WTC11 (cell line): ENCODE results near the gene TRMT112. TPM values are rescaled to one million over a fixed set of nuclear protein-coding genes. Genes with fewer than 3 reads are reported as not detected.
A peak's percentile ranks its signal among the peaks of the same experiment; 100 is the strongest.

ENCODE experiments used
- ATAC-seq: fragments of 200-7000 bp; cut with Tn5 transposase; 2 replicates; pipeline ENCODE4 v1.10.0; 2021; ENCODE audit warnings: mild to moderate bottlenecking, moderate library complexity
- CTCF ChIA-PET: fragments of 300-600 bp; sonication (Branson Sonifier 250); formaldehyde crosslinking; loops from one replicate; lab custom pipeline; 2021; ENCODE audit warnings: antibody characterized with exemption; lab: Charles Lee
- POLR2A ChIA-PET: fragments of 350-600 bp; sonication (Branson Sonifier 250); formaldehyde crosslinking; loops from one replicate; lab custom pipeline; 2021; ENCODE audit warnings: antibody characterized with exemption; lab: Charles Lee
- DNase-seq: peaks from one replicate; pipeline ENCODE4 v3.0.0; 2021; ENCODE audit warnings: low spot score
- H3K27ac Mint-ChIP-seq: 2 replicates; pipeline ENCODE4 v1.8.0; 2021; ENCODE audit warnings: mixed read lengths
- H3K27me3 Mint-ChIP-seq: 2 replicates; pipeline ENCODE4 v1.8.0; 2021; ENCODE audit warnings: low read depth, mild to moderate bottlenecking, moderate library complexity, mixed read lengths
- H3K36me3 Mint-ChIP-seq: 2 replicates; pipeline ENCODE4 v1.8.0; 2021; ENCODE audit warnings: mixed read lengths
- H3K4me1 Mint-ChIP-seq: 2 replicates; pipeline ENCODE4 v1.8.0; 2022; ENCODE audit warnings: mixed read lengths
- H3K4me3 Mint-ChIP-seq: 2 replicates; pipeline ENCODE4 v1.8.0; 2021; ENCODE audit warnings: mild to moderate bottlenecking, moderate library complexity, mixed read lengths
- H3K9me3 Mint-ChIP-seq: 2 replicates; pipeline ENCODE4 v1.8.0; 2021; ENCODE audit warnings: mixed read lengths
- CBFB ChIP-seq: sonication (generic); formaldehyde crosslinking; IDR thresholded peaks from 2 replicates; pipeline ENCODE4 v1.8.1; 2022; ENCODE audit warnings: mild to moderate bottlenecking, low read depth, missing genetic modification reagents
- CREB1 ChIP-seq: sonication (generic); formaldehyde crosslinking; IDR thresholded peaks from 2 replicates; pipeline ENCODE4 v1.8.0; 2023; ENCODE audit warnings: mild to moderate bottlenecking, missing genetic modification reagents
- CREM ChIP-seq: sonication (generic); formaldehyde crosslinking; IDR thresholded peaks from 2 replicates; pipeline ENCODE4 v1.8.1; 2022; ENCODE audit warnings: mild to moderate bottlenecking, missing genetic modification reagents, moderate library complexity
- ESRRA ChIP-seq: sonication (generic); formaldehyde crosslinking; IDR thresholded peaks from 2 replicates; pipeline ENCODE4 v1.8.1; 2022; ENCODE audit warnings: mild to moderate bottlenecking, missing genetic modification reagents, borderline replicate concordance
- FOXJ3 ChIP-seq: sonication (generic); formaldehyde crosslinking; IDR thresholded peaks from 2 replicates; pipeline ENCODE4 v1.9.0; 2021; ENCODE audit warnings: missing genetic modification reagents, mild to moderate bottlenecking, borderline replicate concordance
- GABPB1 ChIP-seq: sonication (generic); formaldehyde crosslinking; IDR thresholded peaks from 2 replicates; pipeline ENCODE4 v1.8.1; 2023; ENCODE audit warnings: mild to moderate bottlenecking, missing genetic modification reagents
- GTF2I ChIP-seq: fragments of 250-450 bp; sonication (Bioruptor Pico); conservative IDR thresholded peaks from 2 replicates; pipeline ENCODE4 v1.4.0; 2021; ENCODE audit warnings: mild to moderate bottlenecking
- JAZF1 ChIP-seq: fragments of 250-450 bp; sonication (Bioruptor Pico); IDR thresholded peaks from 2 replicates; pipeline ENCODE4 v1.9.0; 2021; ENCODE audit warnings: moderate library complexity, mild to moderate bottlenecking, inconsistent platforms
- JUN ChIP-seq: sonication (generic); formaldehyde crosslinking; IDR thresholded peaks from 2 replicates; pipeline ENCODE4 v1.8.0; 2023; ENCODE audit warnings: mild to moderate bottlenecking, missing genetic modification reagents
- KAT7 ChIP-seq: sonication (generic); formaldehyde crosslinking; IDR thresholded peaks from 2 replicates; pipeline ENCODE4 v1.8.1; 2023; ENCODE audit warnings: missing genetic modification reagents, mild to moderate bottlenecking, borderline replicate concordance
- MXD4 ChIP-seq: fragments of 250-450 bp; sonication (Bioruptor Pico); IDR thresholded peaks from 2 replicates; pipeline ENCODE4 v1.8.0; 2021; ENCODE audit warnings: mild to moderate bottlenecking, moderate library complexity, borderline replicate concordance
- SMAD4 ChIP-seq: sonication (generic); formaldehyde crosslinking; IDR thresholded peaks from 2 replicates; pipeline ENCODE4 v1.8.0; 2022; ENCODE audit warnings: mild to moderate bottlenecking, missing genetic modification reagents
- TCF7 ChIP-seq: sonication (generic); formaldehyde crosslinking; IDR thresholded peaks from 2 replicates; pipeline ENCODE4 v1.8.0; 2022; ENCODE audit warnings: mild to moderate bottlenecking, low read depth, missing genetic modification reagents, moderate library complexity
- TEAD4 ChIP-seq: sonication (generic); formaldehyde crosslinking; IDR thresholded peaks from 2 replicates; pipeline ENCODE4 v1.8.0; 2022; ENCODE audit warnings: mild to moderate bottlenecking, missing genetic modification reagents
- TP53 ChIP-seq: sonication (generic); formaldehyde crosslinking; IDR thresholded peaks from 2 replicates; pipeline ENCODE4 v1.8.1; 2023; ENCODE audit warnings: mild to moderate bottlenecking, missing genetic modification reagents
- ZBTB21 ChIP-seq: sonication (generic); formaldehyde crosslinking; IDR thresholded peaks from 2 replicates; pipeline ENCODE4 v1.8.1; 2023; ENCODE audit warnings: mild to moderate bottlenecking, missing genetic modification reagents, borderline replicate concordance
- ZNF317 ChIP-seq: sonication (generic); formaldehyde crosslinking; IDR thresholded peaks from 2 replicates; pipeline ENCODE4 v1.8.1; 2023; ENCODE audit warnings: low read depth, mild to moderate bottlenecking, moderate library complexity, missing genetic modification reagents, borderline replicate concordance
- total RNA-seq: library from RNA; stranded (reverse); gene quantifications from 3 replicates; pipeline ENCODE4 v1.2.3, GENCODE V29; 2021
- TF ChIP-seq, protein P1 (sequence below): fragments of 200-600 bp; IDR thresholded peaks from 2 replicates; pipeline ENCODE4 v1.8.0; 2022; ENCODE audit warnings: antibody characterized with exemption
- TF ChIP-seq, protein P2 (sequence below): sonication (generic); formaldehyde crosslinking; IDR thresholded peaks from 2 replicates; pipeline ENCODE4 v1.8.1; 2023; ENCODE audit warnings: mild to moderate bottlenecking, missing genetic modification reagents
- TF ChIP-seq, protein P3 (sequence below): fragments of 250-450 bp; sonication (Bioruptor Pico); IDR thresholded peaks from 2 replicates; pipeline ENCODE4 v1.8.0; 2021; ENCODE audit warnings: mild to moderate bottlenecking
- TF ChIP-seq, protein P4 (sequence below): fragments of 250-450 bp; sonication (Bioruptor Pico); conservative IDR thresholded peaks from 2 replicates; pipeline ENCODE4 v1.9.0; 2021; ENCODE audit warnings: mild to moderate bottlenecking
- TF ChIP-seq, protein P5 (sequence below): sonication (generic); formaldehyde crosslinking; IDR thresholded peaks from 2 replicates; pipeline ENCODE4 v1.8.1; 2022; ENCODE audit warnings: mild to moderate bottlenecking, moderate library complexity, missing genetic modification reagents
- TF ChIP-seq, protein P6 (sequence below): sonication (generic); formaldehyde crosslinking; IDR thresholded peaks from 2 replicates; pipeline ENCODE4 v1.8.1; 2022; ENCODE audit warnings: low read depth, missing genetic modification reagents, borderline replicate concordance
- TF ChIP-seq, protein P7 (sequence below): sonication (generic); formaldehyde crosslinking; IDR thresholded peaks from 2 replicates; pipeline ENCODE4 v1.8.1; 2022; ENCODE audit warnings: mild to moderate bottlenecking, missing genetic modification reagents, moderate library complexity, borderline replicate concordance

TRMT112 gene
- total RNA-seq, 1 experiment from 2014 or later, result 285 TPM

DNA sequence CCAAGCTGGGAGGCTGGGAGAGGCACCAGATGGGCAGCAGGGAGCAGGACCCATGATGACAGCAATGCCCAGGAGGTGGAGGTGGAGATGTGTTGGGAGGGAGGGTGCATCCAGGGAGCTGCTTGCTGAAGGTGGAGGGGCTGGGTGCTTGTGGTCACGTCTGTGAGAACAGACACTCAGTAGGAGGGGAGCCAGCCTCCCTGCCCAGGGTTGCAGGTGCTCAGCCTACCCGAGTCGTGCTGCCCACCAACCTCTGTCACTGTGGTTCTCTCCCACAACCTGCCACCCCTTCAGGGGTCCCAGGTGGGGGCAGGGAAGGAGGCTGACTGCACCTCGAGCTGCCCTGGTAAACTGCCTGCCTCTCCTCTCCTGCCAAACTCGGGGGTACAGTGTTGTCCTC is 6.0 kb upstream of the TRMT112 start:
- Mint-ChIP-seq H3K4me3 (no peak overlapping the region), H3K27ac (peak overlapping the region; percentile 77; the same call in 1 of the 2 replicates), H3K36me3 (peaks cover 15% of the 10 kb centered on the region), H3K4me1 (peaks cover 13% of the 10 kb centered on the region), H3K9me3 (0 out of 2 replicates have a peak, but pooled peaks cover 3% of the 10 kb centered on the region), H3K27me3 (peaks cover 9% of the 10 kb centered on the region; the same call in 1 of the 2 replicates)
- no peak for DNase-seq
- ChIA-PET CTCF (interaction anchor here (1.9 to 4.9 kb wide), 3 partner anchors 8 to 32 kb away, joined by 10 to 48 read pairs (median 38); no protein-coding TSS in a partner anchor), POLR2A (interaction anchor here (2.9 kb wide), 1 partner anchor 18 kb away, joined by 11 read pairs; no protein-coding TSS in a partner anchor)
- ATAC-seq, result no peak
- TF ChIP-seq, protein P1, sequence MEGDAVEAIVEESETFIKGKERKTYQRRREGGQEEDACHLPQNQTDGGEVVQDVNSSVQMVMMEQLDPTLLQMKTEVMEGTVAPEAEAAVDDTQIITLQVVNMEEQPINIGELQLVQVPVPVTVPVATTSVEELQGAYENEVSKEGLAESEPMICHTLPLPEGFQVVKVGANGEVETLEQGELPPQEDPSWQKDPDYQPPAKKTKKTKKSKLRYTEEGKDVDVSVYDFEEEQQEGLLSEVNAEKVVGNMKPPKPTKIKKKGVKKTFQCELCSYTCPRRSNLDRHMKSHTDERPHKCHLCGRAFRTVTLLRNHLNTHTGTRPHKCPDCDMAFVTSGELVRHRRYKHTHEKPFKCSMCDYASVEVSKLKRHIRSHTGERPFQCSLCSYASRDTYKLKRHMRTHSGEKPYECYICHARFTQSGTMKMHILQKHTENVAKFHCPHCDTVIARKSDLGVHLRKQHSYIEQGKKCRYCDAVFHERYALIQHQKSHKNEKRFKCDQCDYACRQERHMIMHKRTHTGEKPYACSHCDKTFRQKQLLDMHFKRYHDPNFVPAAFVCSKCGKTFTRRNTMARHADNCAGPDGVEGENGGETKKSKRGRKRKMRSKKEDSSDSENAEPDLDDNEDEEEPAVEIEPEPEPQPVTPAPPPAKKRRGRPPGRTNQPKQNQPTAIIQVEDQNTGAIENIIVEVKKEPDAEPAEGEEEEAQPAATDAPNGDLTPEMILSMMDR, result no peak
- TF ChIP-seq ZNF317 (CRISPR knock-in tag), result no peak
- TF ChIP-seq MXD4, result no peak
- TF ChIP-seq, protein P2, sequence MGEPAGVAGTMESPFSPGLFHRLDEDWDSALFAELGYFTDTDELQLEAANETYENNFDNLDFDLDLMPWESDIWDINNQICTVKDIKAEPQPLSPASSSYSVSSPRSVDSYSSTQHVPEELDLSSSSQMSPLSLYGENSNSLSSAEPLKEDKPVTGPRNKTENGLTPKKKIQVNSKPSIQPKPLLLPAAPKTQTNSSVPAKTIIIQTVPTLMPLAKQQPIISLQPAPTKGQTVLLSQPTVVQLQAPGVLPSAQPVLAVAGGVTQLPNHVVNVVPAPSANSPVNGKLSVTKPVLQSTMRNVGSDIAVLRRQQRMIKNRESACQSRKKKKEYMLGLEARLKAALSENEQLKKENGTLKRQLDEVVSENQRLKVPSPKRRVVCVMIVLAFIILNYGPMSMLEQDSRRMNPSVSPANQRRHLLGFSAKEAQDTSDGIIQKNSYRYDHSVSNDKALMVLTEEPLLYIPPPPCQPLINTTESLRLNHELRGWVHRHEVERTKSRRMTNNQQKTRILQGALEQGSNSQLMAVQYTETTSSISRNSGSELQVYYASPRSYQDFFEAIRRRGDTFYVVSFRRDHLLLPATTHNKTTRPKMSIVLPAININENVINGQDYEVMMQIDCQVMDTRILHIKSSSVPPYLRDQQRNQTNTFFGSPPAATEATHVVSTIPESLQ (CRISPR knock-in tag), result no peak
- no peak for TF ChIP-seq SMAD4 (CRISPR knock-in tag)
- TF ChIP-seq JUN (CRISPR knock-in tag), result no peak
- no peak for TF ChIP-seq CREM (CRISPR knock-in tag)
- TF ChIP-seq KAT7, result no peak
- no peak for TF ChIP-seq ZBTB21
- TF ChIP-seq, protein P3, sequence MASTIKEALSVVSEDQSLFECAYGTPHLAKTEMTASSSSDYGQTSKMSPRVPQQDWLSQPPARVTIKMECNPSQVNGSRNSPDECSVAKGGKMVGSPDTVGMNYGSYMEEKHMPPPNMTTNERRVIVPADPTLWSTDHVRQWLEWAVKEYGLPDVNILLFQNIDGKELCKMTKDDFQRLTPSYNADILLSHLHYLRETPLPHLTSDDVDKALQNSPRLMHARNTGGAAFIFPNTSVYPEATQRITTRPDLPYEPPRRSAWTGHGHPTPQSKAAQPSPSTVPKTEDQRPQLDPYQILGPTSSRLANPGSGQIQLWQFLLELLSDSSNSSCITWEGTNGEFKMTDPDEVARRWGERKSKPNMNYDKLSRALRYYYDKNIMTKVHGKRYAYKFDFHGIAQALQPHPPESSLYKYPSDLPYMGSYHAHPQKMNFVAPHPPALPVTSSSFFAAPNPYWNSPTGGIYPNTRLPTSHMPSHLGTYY (CRISPR knock-in tag), result no peak
- TF ChIP-seq FOXJ3 (CRISPR knock-in tag), result no peak
- TF ChIP-seq TEAD4 (CRISPR knock-in tag), result no peak
- no peak for TF ChIP-seq GABPB1 (CRISPR knock-in tag)
- TF ChIP-seq, protein P4, sequence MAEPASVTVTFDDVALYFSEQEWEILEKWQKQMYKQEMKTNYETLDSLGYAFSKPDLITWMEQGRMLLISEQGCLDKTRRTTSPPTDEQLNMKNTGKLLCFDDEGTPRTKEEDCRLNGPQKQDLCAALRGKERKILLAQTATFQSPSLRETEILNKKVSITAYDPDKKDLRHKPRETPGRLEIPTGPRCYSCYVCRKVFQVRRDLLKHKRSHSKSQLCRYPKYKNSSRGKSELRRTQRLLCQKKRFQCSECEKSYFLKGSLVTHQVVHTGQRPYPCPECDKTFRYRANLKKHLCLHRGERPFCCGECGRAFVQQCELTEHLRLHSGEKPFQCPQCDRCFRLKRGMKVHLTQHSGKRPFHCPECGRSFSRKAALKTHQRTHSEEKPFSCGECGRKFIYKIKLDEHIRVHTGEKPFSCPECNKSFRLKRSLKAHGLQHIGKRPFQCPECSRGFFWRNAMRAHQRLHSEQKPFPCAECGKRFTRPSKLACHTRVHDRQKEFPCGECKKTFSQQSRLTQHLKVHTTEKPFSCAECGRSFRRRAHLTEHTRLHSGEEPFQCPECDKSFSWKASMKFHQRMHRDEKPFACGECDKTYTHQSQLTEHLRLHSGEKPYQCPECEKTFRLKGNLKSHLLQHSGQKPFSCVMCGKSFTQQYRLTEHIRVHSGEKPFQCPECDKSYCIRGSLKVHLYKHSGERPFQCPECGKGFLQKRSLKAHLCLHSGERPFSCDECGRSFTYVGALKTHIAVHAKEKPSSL (CRISPR knock-in tag), result no peak
- no peak for TF ChIP-seq CBFB (CRISPR knock-in tag)
- TF ChIP-seq, protein P5, sequence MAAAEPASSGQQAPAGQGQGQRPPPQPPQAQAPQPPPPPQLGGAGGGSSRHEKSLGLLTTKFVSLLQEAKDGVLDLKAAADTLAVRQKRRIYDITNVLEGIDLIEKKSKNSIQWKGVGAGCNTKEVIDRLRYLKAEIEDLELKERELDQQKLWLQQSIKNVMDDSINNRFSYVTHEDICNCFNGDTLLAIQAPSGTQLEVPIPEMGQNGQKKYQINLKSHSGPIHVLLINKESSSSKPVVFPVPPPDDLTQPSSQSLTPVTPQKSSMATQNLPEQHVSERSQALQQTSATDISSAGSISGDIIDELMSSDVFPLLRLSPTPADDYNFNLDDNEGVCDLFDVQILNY, result no peak
- TF ChIP-seq TCF7, result no peak

DNA sequence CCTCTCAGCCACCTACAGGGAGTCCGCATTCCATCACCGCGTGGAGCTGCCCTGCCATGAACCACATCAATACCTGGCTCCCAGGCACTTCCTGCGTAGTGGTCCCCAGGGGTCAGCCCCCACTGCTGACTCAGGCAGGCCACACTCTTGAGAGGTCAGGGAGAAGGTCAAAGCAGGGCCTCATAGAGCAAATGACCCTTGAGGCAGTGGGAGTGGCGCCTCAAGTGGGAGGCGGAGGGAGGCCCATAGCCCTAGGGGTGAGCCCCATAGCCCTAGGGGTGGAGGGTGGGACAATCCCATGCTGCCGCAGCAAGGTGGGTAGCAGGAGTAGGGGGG is 5.5 kb upstream of the TRMT112 start:
- Mint-ChIP-seq H3K4me3 (no peak overlapping the region), H3K9me3 (0 out of 2 replicates have a peak, but pooled peaks cover 3% of the 10 kb centered on the region), H3K36me3 (peaks cover 15% of the 10 kb centered on the region), H3K27me3 (peaks cover 7% of the 10 kb centered on the region; the same call in 1 of the 2 replicates), H3K27ac (no peak overlapping the region), H3K4me1 (peaks cover 13% of the 10 kb centered on the region)
- POLR2A ChIA-PET, result interaction anchor here (2.9 kb wide), 1 partner anchor 18 kb away, joined by 11 read pairs; no protein-coding TSS in a partner anchor
- DNase-seq (no peak), ATAC-seq (no peak)
- CTCF ChIA-PET, result interaction anchor here (1.9 to 4.9 kb wide), 3 partner anchors 9 to 33 kb away, joined by 10 to 48 read pairs (median 38); no protein-coding TSS in a partner anchor
- no peak for TF ChIP-seq CREB1
- TF ChIP-seq JAZF1, result no peak
- TF ChIP-seq, protein P5, result no peak
- TF ChIP-seq TP53 (CRISPR knock-in tag), result no peak
- TF ChIP-seq, protein P6, sequence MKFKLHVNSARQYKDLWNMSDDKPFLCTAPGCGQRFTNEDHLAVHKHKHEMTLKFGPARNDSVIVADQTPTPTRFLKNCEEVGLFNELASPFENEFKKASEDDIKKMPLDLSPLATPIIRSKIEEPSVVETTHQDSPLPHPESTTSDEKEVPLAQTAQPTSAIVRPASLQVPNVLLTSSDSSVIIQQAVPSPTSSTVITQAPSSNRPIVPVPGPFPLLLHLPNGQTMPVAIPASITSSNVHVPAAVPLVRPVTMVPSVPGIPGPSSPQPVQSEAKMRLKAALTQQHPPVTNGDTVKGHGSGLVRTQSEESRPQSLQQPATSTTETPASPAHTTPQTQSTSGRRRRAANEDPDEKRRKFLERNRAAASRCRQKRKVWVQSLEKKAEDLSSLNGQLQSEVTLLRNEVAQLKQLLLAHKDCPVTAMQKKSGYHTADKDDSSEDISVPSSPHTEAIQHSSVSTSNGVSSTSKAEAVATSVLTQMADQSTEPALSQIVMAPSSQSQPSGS, result no peak
- no peak for TF ChIP-seq TEAD4 (CRISPR knock-in tag)
- TF ChIP-seq, protein P7, sequence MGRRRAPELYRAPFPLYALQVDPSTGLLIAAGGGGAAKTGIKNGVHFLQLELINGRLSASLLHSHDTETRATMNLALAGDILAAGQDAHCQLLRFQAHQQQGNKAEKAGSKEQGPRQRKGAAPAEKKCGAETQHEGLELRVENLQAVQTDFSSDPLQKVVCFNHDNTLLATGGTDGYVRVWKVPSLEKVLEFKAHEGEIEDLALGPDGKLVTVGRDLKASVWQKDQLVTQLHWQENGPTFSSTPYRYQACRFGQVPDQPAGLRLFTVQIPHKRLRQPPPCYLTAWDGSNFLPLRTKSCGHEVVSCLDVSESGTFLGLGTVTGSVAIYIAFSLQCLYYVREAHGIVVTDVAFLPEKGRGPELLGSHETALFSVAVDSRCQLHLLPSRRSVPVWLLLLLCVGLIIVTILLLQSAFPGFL (CRISPR knock-in tag), result no peak
- no peak for TF ChIP-seq CBFB (CRISPR knock-in tag)
- TF ChIP-seq ESRRA (CRISPR knock-in tag), result no peak
- TF ChIP-seq GTF2I (CRISPR knock-in tag), result no peak
